Fibroblast of gingiva (primary cell): ENCODE results near the gene TACR1.

Experiments used
- DNase-seq: peaks from one replicate; pipeline ENCODE4 v3.0.0-alpha.2; 2011; ENCODE audit warnings: low read depth

TACR1 gene

DNA sequence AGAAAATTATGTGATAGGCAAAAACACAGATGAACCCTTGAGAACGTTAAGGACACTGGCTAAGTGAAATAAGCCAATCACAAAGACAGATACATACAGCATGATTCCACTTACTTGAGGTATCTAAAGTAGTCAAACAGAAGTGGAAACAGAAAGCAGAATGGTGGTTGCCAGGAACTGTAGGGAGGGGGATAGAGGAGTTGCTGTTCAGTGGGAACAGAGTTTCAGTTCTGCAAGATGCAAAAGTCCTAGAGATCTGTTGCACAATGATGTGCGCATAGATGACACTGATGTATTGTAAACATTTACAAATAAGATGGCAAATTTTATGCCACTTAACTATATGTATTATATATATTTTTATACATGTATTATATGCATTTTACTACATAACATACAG is 181.2 kb downstream of the TACR1 start:
- no peak for DNase-seq

DNA sequence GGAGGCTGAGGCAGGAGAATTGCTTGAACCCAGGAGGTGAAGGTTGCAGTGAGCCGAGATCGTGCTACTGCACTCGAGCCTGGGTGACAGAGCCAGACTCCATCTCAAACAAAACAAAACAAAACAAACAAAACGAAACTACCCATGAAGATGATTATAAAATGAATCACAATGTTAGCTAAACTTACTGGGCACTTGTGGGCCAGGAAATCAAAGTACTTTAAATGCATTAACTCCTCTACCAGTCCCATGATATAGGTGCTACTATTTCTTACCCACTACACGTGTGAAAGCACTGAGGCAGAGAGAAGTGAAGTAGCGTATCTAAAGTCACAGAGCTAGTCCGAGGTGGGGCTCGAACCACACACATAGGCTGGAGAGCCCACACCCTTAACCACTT is 187.2 kb downstream of the TACR1 start:
- no peak for DNase-seq

DNA sequence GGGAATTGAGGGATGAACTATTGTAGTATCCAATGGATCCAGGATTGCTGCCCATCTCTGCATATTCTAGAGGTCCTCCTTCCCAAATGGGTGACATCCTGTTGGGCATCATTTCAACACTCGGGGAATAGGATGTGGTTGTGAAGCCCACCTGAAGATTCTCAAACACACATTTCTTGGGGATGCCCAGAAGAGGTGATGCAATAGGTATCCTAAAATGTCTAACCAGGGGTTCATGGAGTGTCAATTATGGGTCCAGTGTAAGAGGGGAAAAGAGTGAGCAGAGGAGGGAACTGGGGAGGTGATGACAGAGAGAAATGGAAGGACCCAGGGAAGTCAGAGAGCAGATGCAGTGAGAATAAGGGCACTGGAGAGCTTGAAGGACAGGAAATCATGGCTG is 188.7 kb downstream of the TACR1 start:
- DNase-seq: no peak

DNA sequence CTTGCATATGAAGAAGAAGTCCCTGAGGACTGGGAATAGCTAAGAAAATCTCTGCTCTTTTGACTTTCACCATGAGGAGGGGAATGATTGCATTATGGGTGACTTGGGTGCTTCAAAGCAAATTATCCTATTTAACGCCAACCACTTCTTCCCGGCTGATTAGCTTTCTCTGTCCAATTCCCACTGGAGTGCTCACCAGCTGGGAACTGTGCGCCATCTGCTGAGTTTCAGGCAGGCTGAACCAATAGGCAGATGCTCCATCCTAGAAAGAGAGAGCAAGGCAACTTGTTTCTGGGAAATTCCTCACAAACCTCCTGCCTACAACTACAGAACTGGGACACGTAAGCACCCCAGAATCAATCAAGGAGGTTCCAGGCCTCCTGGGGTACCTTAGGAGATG is 191.5 kb downstream of the TACR1 start:
- no peak for DNase-seq

DNA sequence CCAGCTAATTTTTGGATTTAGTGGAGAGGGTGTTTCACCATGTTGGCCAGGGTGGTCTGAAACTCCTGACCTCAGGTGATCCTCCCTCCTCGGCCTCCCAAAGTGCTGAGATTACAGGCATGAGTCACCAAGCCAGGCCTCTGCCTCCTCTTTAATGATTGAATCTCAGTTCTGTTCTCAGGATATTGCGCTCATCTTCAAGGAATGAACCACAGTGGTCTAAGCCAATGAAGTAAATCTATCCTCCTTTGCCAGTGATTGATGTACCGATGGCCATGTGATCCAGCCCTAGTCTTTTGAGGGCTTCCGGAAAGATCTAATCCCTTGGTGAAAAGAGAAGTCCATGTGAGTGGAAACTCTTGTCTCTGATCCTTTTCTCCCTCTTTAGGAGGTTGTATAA is 192.3 kb downstream of the TACR1 start:
- DNase-seq: no peak

DNA sequence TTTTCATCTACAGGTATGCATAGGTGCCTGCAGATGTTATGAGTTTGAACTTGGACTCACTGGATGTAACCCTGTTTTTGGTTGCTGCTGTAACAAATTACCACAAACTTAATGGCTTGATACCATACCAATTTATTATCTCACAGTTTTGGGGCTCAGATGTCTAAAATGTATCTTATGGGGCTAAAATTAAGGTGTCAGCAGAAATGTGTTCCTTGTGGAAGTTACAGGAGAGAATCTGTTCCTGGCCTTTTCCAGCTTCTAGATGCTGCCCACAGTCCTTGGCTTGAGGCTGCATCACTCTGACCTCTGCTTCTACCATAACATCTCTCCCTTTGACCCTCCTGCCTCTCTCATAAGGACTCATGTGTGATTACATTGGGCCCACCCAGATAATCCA is 193.3 kb downstream of the TACR1 start:
- DNase-seq: no peak

DNA sequence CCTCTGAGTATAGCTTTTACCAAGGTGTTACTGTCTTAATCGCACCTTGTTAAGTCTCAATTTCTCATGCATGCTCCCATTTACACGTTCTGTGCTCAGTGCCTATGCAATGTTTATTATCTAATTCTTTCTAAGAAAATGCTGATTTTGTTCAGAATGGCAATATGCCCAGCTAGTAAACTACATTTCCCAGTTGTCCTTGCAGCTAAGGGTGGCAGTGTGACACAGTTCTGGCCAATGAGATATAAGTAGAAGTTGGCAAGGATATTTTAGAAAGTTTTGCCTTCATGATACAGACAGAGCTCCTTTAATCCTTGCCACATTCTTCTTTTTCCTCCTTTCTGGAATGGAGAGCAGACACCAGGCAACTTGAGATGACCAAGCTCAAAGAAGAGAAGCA is 195.5 kb downstream of the TACR1 start:
- no peak for DNase-seq

DNA sequence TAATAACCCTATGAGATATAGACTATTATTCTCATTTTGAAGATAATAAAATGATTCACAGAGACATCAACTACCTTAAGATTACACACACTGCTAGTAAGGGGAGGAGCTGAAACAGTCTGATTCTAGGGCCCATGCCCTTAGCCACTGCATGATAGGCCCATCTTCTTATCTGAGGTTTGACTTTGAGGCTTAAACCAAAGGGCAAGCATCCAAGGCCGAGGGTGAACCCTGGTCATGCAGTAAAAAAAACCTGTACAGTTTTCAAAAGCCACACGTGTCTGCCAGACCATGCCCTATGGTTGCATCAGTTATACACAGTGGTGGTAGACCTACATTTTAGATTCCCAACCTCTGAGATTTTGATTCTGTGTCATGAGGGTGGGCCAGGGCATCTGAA is 196.0 kb downstream of the TACR1 start:
- no peak for DNase-seq

DNA sequence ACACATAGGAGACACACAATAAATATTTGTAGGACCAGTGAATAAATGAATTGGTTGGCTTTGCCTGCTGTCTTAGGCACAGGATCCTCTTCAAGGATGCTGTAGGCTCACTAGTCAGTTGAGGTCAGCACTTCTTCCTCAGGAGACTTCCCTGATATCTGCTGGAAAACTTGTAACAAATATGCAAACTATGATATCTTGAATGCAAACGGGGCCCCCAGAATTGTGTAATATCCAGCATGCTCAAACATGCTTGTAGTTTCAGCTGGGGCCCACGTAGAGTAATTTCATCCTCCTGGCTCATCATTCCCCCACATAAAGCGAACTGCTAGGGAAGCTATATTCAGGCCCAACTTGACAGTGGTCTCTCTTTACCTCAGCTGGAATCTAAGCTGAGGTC is 197.3 kb downstream of the TACR1 start:
- no peak for DNase-seq

DNA sequence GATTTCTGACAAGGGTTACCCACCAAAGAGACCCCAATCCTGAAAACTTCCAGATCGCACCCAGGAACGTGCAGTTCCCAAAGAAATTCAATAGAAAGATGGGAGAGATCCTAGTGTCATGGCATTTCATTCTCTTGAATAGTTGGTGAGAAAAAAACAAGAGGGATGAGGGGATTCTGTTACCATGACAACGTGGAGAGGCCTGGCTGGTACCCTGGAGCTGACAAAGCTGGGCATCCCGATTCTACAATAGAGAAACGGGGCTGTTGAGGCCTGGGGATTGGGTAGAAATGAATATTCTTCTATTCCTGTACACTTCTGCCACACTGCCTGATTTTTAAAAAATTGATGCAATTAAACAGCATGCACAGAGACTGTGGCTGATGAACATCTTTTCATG is 199.9 kb downstream of the TACR1 start:
- DNase-seq: no peak
